Ovary (tissue), 3 donors: ENCODE measurements around the gene MTHFR.

Experiments
- CTCF ChIP-seq, 3 donors: fragments of 450-650 bp in 2 of 3; fragments of 200-600 bp in 1 of 3; IDR thresholded peaks; one replicate each; pipeline versions ENCODE4 v1.5.1 to v1.8.0; 2016 to 2022; ENCODE audit warnings: antibody characterized with exemption in 3 of 3, mild to moderate bottlenecking in 1 of 3
- EP300 ChIP-seq: sonication (generic); formaldehyde crosslinking; IDR thresholded peaks from one replicate; pipeline ENCODE4 v1.6.1; 2017; ENCODE audit warnings: antibody characterized with exemption
- POLR2A ChIP-seq: fragments of 450-650 bp; IDR thresholded peaks from one replicate; pipeline ENCODE4 v1.6.1; 2017; ENCODE audit warnings: antibody characterized with exemption, mild to moderate bottlenecking, moderate library complexity
- donor health status: DM: no; HTN: no; CAD: no.

GRCh38 chr1:11836955-11837766 is 31.4 kb upstream of the MTHFR start:
- TF ChIP-seq CTCF (IDR thresholded peaks at IDR 0.05) (no peak), POLR2A (no peak), EP300 (no peak)
